ENCODE data around the gene LRPAP1. TPM values are rescaled to one million over a fixed set of nuclear protein-coding genes. Genes with fewer than 3 reads are reported as not detected.

LRPAP1 gene
- total RNA-seq, 1 donor from 2014 or later: 307 TPM

GRCh38 chr4:3494462-3494871 is 37.8 kb downstream of the LRPAP1 start:
- ATAC-seq: no peak
- intact Hi-C loops (cut with micrococcal nuclease): no loop called here
- no peak for DNase-seq

- DNase-seq: no peak
These were observed 38.3 kb downstream of the LRPAP1 start for GRCh38 chr4:3493720-3494461.

GRCh38 chr4:3492741-3493719 is 39.2 kb downstream of the LRPAP1 start:
- no peak for DNase-seq
- no peak for ATAC-seq
- intact Hi-C loops (cut with micrococcal nuclease): no loop called here

More at GRCh38 chr4:3493720-3494461, 38.3 kb downstream of the LRPAP1 start:
- intact Hi-C loops (cut with micrococcal nuclease): no loop called here
- peak; percentile 8 for ATAC-seq

- intact Hi-C loops (cut with micrococcal nuclease): no loop called here
- ATAC-seq (no peak), DNase-seq (no peak)
These were observed 40.4 kb downstream of the LRPAP1 start for GRCh38 chr4:3491681-3492405.

- no peak for DNase-seq
- intact Hi-C loops (cut with micrococcal nuclease): no loop called here
- no peak for ATAC-seq
These were observed 42.7 kb downstream of the LRPAP1 start for GRCh38 chr4:3489451-3489962.

GRCh38 chr4:3488820-3489219 is 43.4 kb downstream of the LRPAP1 start:
- intact Hi-C loops (cut with micrococcal nuclease): no loop called here
- ATAC-seq: no peak
- no peak for DNase-seq

GRCh38 chr4:3487861-3488260 is 44.4 kb downstream of the LRPAP1 start:
- ATAC-seq (no peak), DNase-seq (no peak)
- intact Hi-C loops (cut with micrococcal nuclease): no loop called here

GRCh38 chr4:3486541-3487540 is 45.4 kb downstream of the LRPAP1 start:
- ATAC-seq (no peak), DNase-seq (no peak)
- intact Hi-C loops (cut with micrococcal nuclease): no loop called here

- DNase-seq: no peak
- ATAC-seq: no peak
- intact Hi-C loops (cut with micrococcal nuclease): no loop called here
These were observed 46.2 kb downstream of the LRPAP1 start for GRCh38 chr4:3485886-3486540.

GRCh38 chr4:3485011-3485791 is 47.0 kb downstream of the LRPAP1 start:
- intact Hi-C loops (cut with micrococcal nuclease): no loop called here
- DNase-seq: no peak
- ATAC-seq: no peak

GRCh38 chr4:3484057-3484973 is 47.9 kb downstream of the LRPAP1 start:
- DNase-seq: peak; percentile 90
- peak; percentile 71 for ATAC-seq
- intact Hi-C loops (cut with micrococcal nuclease): no loop called here

GRCh38 chr4:3483471-3483921 is 48.7 kb downstream of the LRPAP1 start:
- peak; percentile 77 for ATAC-seq
- intact Hi-C loops (cut with micrococcal nuclease): no loop called here

GRCh38 chr4:3482707-3483106 is 49.5 kb downstream of the LRPAP1 start:
- ATAC-seq (no peak), DNase-seq (no peak)
- intact Hi-C loops (cut with micrococcal nuclease): no loop called here

More at GRCh38 chr4:3483471-3483921, 48.7 kb downstream of the LRPAP1 start:
- peak; percentile 91 for DNase-seq

GRCh38 chr4:3481783-3482393 is 50.3 kb downstream of the LRPAP1 start:
- intact Hi-C loops (cut with micrococcal nuclease): no loop called here
- ATAC-seq (no peak), DNase-seq (no peak)

GRCh38 chr4:3481113-3481531 is 51.1 kb downstream of the LRPAP1 start:
- no peak for ATAC-seq
- intact Hi-C loops (cut with micrococcal nuclease): no loop called here

More at GRCh38 chr4:3481113-3481531, 51.1 kb downstream of the LRPAP1 start:
- DNase-seq: peak; percentile 48

Data from left ventricle myocardium superior (tissue), 1 donor.